Upper lobe of left lung (tissue), 4 donors: ENCODE results near the gene ADGRG3.

Experiments
- EP300 ChIP-seq, 4 donors: sonication (generic); formaldehyde crosslinking; IDR thresholded peaks; one replicate each; pipeline ENCODE4 v1.5.1; 2017; ENCODE audit warnings: antibody characterized with exemption in 4 of 4, control low read depth in 2 of 4
- TF ChIP-seq, protein P1 (sequence below), 6 experiments: fragments of 450-650 bp in 4 of 6; fragments of 200-600 bp in 2 of 6; sonication (generic) in 2 of 6; IDR thresholded peaks; one replicate each; pipeline ENCODE4 v1.5.1; 2016 to 2019; ENCODE audit warnings: antibody characterized with exemption in 6 of 6

DNA sequence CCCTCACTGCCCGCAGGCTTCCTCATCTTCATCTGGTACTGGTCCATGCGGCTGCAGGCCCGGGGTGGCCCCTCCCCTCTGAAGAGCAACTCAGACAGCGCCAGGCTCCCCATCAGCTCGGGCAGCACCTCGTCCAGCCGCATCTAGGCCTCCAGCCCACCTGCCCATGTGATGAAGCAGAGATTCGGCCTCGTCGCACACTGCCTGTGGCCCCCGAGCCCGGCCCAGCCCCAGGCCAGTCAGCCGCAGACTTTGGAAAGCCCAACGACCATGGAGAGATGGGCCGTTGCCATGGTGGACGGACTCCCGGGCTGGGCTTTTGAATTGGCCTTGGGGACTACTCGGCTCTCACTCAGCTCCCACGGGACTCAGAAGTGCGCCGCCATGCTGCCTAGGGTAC, 4.7 kb upstream of the ADGRG3 start:
- TF ChIP-seq, protein P1, sequence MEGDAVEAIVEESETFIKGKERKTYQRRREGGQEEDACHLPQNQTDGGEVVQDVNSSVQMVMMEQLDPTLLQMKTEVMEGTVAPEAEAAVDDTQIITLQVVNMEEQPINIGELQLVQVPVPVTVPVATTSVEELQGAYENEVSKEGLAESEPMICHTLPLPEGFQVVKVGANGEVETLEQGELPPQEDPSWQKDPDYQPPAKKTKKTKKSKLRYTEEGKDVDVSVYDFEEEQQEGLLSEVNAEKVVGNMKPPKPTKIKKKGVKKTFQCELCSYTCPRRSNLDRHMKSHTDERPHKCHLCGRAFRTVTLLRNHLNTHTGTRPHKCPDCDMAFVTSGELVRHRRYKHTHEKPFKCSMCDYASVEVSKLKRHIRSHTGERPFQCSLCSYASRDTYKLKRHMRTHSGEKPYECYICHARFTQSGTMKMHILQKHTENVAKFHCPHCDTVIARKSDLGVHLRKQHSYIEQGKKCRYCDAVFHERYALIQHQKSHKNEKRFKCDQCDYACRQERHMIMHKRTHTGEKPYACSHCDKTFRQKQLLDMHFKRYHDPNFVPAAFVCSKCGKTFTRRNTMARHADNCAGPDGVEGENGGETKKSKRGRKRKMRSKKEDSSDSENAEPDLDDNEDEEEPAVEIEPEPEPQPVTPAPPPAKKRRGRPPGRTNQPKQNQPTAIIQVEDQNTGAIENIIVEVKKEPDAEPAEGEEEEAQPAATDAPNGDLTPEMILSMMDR (IDR thresholded peaks at IDR 0.05), result no peak
- no peak for TF ChIP-seq EP300 (IDR thresholded peaks at IDR 0.05)
